Activated T-cell treated with anti-CD3 and anti-CD28 coated beads, Interleukin-2, amount 50 U/mL, for 1 hour (primary cell): ENCODE data around the gene NFKBIZ.
"Not testable (repeated sequence)": the region's sequence is repeated elsewhere in the genome, so short reads cannot be mapped to it uniquely, and the experiment has no call there.

Experiments
- DNase-seq: peaks from one replicate; pipeline ENCODE4 v3.0.0-alpha.2; 2020

The NFKBIZ gene

DNA sequence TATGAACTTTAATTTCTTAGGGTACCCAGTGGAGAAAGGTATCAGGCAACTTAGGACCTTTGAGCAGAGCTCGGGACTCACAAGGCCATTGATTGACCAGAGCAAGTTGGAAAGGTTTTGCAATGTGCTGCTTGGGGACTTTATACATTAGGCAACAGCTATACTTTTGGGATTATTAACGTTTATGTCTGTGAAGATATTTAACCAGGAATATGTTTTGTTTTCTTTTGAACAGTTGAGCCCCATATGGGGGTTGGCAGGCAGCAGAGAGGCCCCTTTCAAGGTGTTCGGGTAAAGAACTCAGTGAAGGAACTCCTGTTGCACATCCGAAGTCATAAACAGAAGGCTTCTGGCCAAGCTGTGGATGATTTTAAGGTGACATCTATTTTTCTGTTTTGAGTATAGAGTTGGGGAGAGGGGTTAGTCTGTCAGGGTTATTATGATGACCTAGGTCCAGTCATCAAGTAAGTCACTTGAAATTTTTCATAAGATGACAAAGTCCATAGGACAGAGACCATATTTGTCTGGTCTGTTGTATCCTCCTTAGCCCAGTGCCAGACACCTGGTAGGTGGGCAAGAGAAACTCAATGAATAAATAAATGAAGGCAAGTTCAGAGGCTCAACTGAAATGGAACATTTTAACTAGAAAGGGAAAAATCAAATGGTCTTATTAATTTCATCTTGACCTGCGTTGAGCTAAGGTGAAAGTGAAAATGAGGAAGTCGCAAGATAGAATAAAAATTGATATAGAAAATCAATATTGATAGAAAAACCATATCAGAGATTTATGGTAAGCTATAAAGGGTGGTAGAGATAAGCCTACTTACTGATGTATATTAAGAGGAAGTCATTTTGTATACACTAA is 2.8 kb downstream of the NFKBIZ start:
- DNase-seq = no peak

DNA sequence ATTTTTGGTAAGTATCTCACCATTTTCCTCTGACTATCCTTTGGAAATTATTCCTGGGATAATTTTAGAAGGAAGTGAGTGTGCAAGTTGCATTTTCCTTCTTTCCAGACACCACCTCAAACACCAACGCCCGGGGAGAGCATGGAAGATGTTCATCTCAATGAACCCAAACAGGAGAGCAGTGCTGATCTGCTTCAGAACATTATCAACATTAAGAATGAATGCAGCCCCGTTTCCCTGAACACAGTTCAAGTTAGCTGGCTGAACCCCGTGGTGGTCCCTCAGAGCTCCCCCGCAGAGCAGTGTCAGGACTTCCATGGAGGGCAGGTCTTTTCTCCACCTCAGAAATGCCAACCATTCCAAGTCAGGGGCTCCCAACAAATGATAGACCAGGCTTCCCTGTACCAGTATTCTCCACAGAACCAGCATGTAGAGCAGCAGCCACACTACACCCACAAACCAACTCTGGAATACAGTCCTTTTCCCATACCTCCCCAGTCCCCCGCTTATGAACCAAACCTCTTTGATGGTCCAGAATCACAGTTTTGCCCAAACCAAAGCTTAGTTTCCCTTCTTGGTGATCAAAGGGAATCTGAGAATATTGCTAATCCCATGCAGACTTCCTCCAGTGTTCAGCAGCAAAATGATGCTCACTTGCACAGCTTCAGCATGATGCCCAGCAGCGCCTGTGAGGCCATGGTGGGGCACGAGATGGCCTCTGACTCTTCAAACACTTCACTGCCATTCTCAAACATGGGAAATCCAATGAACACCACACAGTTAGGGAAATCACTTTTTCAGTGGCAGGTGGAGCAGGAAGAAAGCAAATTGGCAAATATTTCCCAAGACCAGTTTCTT is 3.9 kb downstream of the NFKBIZ start:
- DNase-seq = no peak

DNA sequence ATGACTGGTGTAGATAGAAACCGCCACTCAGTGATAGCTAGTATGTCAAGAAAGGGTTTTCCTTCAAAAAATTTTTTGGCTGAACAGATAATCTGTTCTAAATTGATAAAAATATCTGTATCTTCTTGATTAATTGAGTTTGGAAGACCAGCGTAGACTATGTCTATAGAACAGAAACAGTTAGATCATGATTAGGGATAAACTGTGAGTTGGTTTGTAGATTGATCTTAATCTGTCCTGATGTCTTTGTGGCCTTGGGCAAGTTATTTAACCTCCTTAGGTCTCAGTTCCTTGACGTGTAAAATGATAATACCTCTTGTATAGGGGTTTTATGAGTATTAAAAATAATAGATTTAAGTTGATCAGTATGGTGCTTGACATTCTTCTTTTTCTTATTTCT is 4.7 kb downstream of the NFKBIZ start:
- DNase-seq = no peak

GRCh38 chr3:101854608-101855304 is 5.4 kb downstream of the NFKBIZ start:
- no peak for DNase-seq

DNA sequence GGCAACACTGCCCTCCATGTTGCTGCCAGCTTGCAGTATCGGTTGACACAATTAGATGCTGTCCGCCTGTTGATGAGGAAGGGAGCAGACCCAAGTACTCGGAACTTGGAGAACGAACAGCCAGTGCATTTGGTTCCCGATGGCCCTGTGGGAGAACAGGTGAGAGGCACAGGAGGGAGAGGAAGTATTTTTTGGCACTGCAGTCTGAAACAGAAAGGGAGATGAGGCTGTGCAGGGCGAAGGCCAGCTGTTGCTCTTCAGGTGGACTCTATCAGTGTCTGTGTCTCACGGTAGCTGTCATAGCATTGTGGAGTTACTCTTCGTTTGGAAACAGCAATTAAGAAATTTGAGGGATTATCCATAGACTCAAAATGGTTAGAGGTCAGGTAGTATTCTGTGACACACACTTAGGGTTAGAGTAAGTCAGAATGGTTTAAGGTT is 8.0 kb downstream of the NFKBIZ start:
- DNase-seq = no peak

- DNase-seq = no peak
Observed at GRCh38 chr3:101858464-101859030, 9.2 kb downstream of the NFKBIZ start.

DNA sequence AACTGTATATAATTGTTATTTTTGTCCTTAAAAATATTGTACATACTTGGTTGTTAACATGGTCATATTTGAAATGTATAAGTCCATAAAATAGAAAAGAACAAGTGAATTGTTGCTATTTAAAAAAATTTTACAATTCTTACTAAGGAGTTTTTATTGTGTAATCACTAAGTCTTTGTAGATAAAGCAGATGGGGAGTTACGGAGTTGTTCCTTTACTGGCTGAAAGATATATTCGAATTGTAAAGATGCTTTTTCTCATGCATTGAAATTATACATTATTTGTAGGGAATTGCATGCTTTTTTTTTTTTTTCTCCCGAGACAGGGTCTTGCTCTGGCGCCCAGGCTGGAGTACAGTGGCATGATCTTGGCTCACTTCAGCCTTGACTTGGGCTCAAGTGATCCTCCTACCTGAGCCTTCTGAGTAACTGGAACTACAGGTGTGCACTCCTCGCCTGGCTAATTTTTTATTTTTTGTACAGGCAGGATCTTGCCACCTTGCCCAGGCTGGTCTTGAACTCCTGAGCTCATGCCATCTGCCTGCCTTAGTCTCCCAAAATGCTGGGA is 10.7 kb downstream of the NFKBIZ start:
- DNase-seq = no peak

DNA sequence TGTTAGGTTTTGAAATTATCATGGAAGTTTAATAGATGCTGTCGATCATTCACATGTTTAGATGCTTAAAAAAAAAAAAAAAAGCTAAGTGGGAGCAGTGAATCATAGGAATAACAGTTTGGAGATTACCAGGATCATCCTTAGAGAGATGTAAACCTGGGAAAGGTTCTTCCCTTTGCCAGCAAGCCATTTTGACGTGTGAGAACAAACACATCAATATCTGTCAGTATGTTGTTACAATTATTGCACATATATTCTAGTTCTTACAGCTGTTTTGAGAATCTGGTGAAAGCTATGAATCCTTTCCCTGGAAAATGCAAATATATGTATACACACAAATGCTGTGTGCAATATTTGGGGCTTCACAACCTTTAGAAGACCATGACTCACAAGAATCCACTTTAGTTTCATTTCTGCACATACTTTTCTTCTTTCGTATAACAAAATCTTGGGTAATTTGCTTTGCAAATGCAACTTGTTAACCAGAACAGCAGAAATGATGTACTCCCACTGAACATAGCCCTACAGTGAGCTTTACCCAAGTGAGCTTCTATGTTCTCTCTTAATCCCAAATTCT is 12.0 kb downstream of the NFKBIZ start:
- DNase-seq = no peak

DNA sequence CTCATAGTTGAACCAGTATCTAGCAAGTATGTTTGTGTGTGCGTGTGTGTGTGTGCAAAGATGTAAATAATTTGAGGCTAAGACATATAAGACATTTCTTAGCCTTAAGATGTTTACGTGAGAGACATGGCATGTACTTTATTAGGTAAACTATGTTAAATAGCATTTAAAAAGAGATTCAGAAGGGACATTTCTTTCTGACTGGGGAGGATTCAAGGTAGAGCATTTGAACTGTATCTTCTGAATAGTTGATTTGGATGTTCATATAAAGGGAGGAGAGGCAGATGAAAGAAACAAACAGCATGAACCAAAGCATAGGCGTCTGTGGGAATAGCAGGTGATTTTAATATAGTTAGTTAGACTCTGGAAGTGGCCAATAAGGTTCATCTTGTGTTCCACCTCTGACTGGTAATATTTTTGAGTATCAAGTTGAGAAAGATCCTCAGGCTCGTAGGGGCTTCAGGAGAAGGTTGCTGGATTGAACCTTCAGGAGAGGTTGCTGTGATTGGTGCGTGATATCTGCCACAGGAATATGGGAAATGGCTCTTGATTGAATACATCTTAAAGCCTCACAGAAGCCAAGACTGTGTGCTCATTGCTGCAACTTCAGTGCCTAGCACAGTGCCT is 12.6 kb downstream of the NFKBIZ start:
- no peak for DNase-seq

- DNase-seq = no peak
Observed at GRCh38 chr3:101862416-101863165, 13.3 kb downstream of the NFKBIZ start.

- DNase-seq = not testable (repeated sequence)
Observed at GRCh38 chr3:101864926-101865325, 15.6 kb downstream of the NFKBIZ start.

GRCh38 chr3:101865751-101866509 is 16.6 kb downstream of the NFKBIZ start:
- no peak for DNase-seq

DNA sequence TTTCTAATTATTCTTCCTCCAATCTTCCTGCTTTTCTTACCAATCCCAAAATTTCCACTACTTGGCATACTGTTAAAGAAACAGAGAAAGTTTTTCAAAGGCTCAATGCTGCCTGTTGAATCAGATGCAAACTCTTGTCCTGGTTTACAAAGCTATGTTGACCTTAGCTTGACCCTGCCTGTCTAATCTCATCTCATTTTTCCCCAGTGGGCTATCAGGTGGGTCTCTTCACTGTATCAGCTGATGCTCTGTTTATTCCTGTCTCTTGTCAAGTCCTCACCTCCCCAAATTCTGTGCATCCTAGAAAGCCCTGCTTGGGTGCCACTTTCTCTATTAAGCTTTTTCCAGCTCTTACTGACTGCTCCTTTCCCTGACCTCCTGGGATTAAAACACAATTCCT is 18.2 kb downstream of the NFKBIZ start:
- DNase-seq = no peak

DNA sequence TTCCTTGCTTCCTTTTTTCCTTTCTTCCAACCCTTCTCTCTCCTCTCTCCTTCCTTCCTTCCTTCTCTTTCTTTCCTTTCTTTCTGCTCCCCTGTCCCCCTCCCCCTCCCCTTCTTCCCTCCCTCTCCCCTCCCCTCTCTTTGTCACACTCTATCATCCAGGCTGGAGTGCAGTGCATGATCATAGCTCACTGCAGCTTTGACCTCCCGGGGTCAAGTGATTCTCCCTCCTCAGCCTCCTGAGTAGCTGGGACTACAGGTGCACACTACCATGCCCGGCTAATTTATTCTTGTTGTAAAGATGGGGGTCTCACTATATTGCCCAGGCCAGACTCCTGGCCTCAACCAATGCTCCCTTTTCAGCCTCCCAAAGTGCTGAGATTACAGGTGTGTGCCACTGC is 18.7 kb downstream of the NFKBIZ start:
- no peak for DNase-seq

GRCh38 chr3:101868534-101869464 is 19.5 kb downstream of the NFKBIZ start:
- no peak for DNase-seq

DNA sequence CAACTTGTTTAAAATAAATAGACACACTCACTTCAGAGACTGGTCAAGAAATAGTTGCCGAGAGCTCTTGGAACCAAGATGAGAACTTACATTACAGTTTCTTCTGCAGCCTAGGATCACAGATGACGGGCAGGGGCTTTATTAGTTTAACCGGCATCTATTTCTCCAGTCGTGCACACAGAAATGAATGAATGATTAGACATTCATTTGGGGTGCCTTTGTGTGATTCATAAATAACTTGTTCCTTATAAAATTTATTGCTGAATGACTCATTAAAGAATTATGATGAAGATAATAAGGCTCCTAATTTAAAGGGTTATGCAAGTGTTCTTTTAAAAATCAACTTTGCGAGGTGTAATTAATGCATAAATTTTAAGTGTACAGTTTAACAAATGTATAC is 20.8 kb downstream of the NFKBIZ start:
- no peak for DNase-seq

DNA sequence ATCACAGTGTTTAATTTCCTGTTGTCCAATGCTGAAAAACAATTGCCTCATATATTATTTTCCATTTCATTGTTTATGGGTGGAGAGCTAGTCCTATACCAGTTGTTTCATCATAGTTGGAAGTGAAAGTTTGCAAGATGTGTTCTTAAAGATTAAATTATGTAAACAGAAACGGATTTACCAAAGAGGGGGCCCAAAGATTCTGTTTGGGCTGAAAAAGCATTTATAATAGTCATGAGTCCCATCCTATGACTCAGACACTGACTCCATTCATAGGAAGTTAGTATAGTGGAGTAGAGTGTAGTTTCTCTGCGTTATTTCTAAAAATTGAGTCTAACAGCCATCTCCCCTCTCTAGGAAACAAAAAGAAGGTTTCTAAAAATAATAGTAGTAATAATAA is 24.3 kb downstream of the NFKBIZ start:
- no peak for DNase-seq

DNA sequence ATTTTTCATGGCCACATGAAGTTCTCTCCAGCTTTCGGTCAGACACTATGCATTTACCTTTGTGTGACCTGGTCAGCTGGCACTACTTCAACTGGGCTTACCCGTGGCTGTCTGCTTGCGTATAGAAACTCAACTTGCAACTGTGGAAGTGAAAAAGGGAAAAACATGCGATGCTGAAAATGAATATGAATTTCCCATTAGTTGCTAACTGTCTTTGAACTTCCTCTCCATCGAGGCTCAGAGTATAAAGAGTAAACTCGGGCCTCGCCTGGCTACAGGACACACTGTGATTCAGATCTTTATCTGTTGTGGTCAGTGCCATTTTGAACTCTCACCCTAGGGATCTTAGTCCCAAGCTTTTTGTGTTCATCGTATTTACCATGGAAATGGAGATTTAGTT is 26.8 kb downstream of the NFKBIZ start:
- no peak for DNase-seq

DNA sequence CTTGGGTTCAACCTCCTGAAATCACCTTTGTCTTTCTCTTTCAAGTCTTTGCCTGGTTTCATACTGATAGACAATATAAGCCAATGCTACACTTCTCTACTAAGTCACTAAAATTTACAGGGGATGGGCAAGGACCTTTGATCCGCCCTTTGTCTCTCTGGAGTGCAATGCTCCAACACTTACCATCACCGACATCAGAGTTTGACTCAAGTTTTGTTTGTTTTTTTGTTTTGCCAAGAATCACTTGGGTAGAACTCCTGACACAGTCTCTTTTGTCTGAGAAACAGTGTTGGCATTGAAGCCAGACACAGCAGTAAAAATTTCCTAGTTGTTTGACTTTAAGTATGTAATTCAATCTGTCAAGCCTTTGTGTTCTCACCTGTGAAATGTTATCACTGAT is 29.3 kb downstream of the NFKBIZ start:
- DNase-seq = no peak
